ENCODE measurements around the gene PCDHGA1. TPM values are rescaled to one million over a fixed set of nuclear protein-coding genes. Genes with fewer than 3 reads are reported as not detected.

PCDHGA1 gene
- total RNA-seq, 1 donor from 2014 or later, result 0.15 TPM

GRCh38 chr5:141360685-141361084 is 30.4 kb downstream of the PCDHGA1 start:
- Mint-ChIP-seq H3K9me3 (ENCODE audit: low read depth) (peaks cover 72% of the 10 kb centered on the region), H3K36me3 (ENCODE audit: low read depth) (peaks cover 18% of the 10 kb centered on the region), H3K4me1 (ENCODE audit: low read depth) (no peaks in the 10 kb centered on the region), H3K27me3 (ENCODE audit: low read depth) (no peaks in the 10 kb centered on the region), H3K4me3 (ENCODE audit: unreplicated experiment) (no peak overlapping the region), H3K27ac (ENCODE audit: unreplicated experiment) (no peak overlapping the region)
- DNase-seq (ENCODE audit: low spot score), result no peak
- TF ChIP-seq CTCF (IDR thresholded peaks at IDR 0.05), result no peak

GRCh38 chr5:141362719-141363118 is 32.4 kb downstream of the PCDHGA1 start:
- H3K36me3 Mint-ChIP-seq (ENCODE audit: low read depth), result peaks cover 12% of the 10 kb centered on the region
- H3K4me3 Mint-ChIP-seq (ENCODE audit: unreplicated experiment), result no peak overlapping the region
- H3K27me3 Mint-ChIP-seq (ENCODE audit: low read depth), result no peaks in the 10 kb centered on the region
- no peak overlapping the region for H3K27ac Mint-ChIP-seq (ENCODE audit: unreplicated experiment)
- H3K9me3 Mint-ChIP-seq (ENCODE audit: low read depth), result peaks cover 68% of the 10 kb centered on the region
- H3K4me1 Mint-ChIP-seq (ENCODE audit: low read depth), result no peaks in the 10 kb centered on the region
- TF ChIP-seq CTCF (IDR thresholded peaks at IDR 0.05), result no peak
- no peak for DNase-seq (ENCODE audit: low spot score)

- Mint-ChIP-seq H3K27ac (ENCODE audit: unreplicated experiment) (no peak within 1 kb of the TSS), H3K27me3 (ENCODE audit: low read depth) (no peaks in the 10 kb centered on the region), H3K4me1 (ENCODE audit: low read depth) (no peaks in the 10 kb centered on the region), H3K36me3 (ENCODE audit: low read depth) (peaks cover 12% of the 10 kb centered on the region), H3K4me3 (ENCODE audit: unreplicated experiment) (no peak within 1 kb of the TSS), H3K9me3 (ENCODE audit: low read depth) (peaks cover 67% of the 10 kb centered on the region)
- no peak for TF ChIP-seq CTCF (IDR thresholded peaks at IDR 0.05)
- DNase-seq (ENCODE audit: low spot score), result no peak
Measured at GRCh38 chr5:141363952-141364660, 33.8 kb downstream of the PCDHGA1 start, which contains the start of gene PCDHGA5. TSS of gene PCDHGA5 (plus strand) at chr5:141364162. CDS start at chr5:141364331, 169 bp downstream.

GRCh38 chr5:141366016-141366896 is 35.9 kb downstream of the PCDHGA1 start:
- H3K36me3 Mint-ChIP-seq (ENCODE audit: low read depth), result peaks cover 8% of the 10 kb centered on the region

More at GRCh38 chr5:141366016-141366896, 35.9 kb downstream of the PCDHGA1 start:
- H3K4me3 Mint-ChIP-seq (ENCODE audit: unreplicated experiment), result no peak overlapping the region
- no peak for TF ChIP-seq CTCF (IDR thresholded peaks at IDR 0.05)
- no peaks in the 10 kb centered on the region for H3K4me1 Mint-ChIP-seq (ENCODE audit: low read depth)
- H3K27me3 Mint-ChIP-seq (ENCODE audit: low read depth), result no peaks in the 10 kb centered on the region
- DNase-seq (ENCODE audit: low spot score), result no peak
- H3K27ac Mint-ChIP-seq (ENCODE audit: unreplicated experiment), result no peak overlapping the region
- H3K9me3 Mint-ChIP-seq (ENCODE audit: low read depth), result peaks cover 62% of the 10 kb centered on the region
